Measurements from ENCODE around the gene COX14. TPM values are rescaled to one million over a fixed set of nuclear protein-coding genes. Genes with fewer than 3 reads are reported as not detected.

Gene COX14
- total and polyA plus RNA-seq, 2 experiments from 2014 or later, result 53.4 to 122 TPM

GRCh38 chr12:50099302-50100008, 12.6 kb upstream of the COX14 start:
- Histone ChIP-seq H3K9me2 (ENCODE audit: insufficient read depth) (no peaks in the 10 kb centered on the region), H3K27me3 (replicated peaks; ENCODE audit: insufficient read depth) (no peaks in the 10 kb centered on the region), H2AFZ (no peak overlapping the region), H3K79me2 (ENCODE audit: insufficient read depth) (no peaks in the 10 kb centered on the region), H3K4me3 (no peak overlapping the region), H3K27ac (peak overlapping the region; percentile 59), H3K9me3 (ENCODE audit: low read depth) (no peaks in the 10 kb centered on the region), H3F3A (ENCODE audit: insufficient read depth) (peaks cover 40% of the 10 kb centered on the region), H3K9ac (peak overlapping the region; percentile 35; the same call in 1 of the 2 replicates), H3K4me1 (ENCODE audit: insufficient read depth) (peaks cover 12% of the 10 kb centered on the region), H3K36me3 (ENCODE audit: low read depth) (peaks cover 23% of the 10 kb centered on the region), H3K4me2 (ENCODE audit: unreplicated experiment) (peak overlapping the region; percentile 44), H4K20me1 (ENCODE audit: insufficient read depth) (no peaks in the 10 kb centered on the region)
- no peak for TF ChIP-seq EZH2 (IDR thresholded peaks at IDR 0.05; ENCODE audit: insufficient read depth, poor library complexity, severe bottlenecking)
- no peak for TF ChIP-seq EZH2phosphoT487 (IDR thresholded peaks at IDR 0.05; ENCODE audit: insufficient read depth, low read depth)
- 39% methylated on average over 5 of the region's 5 CpGs for WGBS, 2 experiments (ENCODE audit: low coverage in 1 of 2, low lambda C conversion rate in 2 of 2, missing lambda C conversion rate in 2 of 2)
- peak; percentile 84 for DNase-seq
- in situ Hi-C loops (cut with MboI), result no loop called here

- H4K20me1 ChIP-seq (ENCODE audit: insufficient read depth), result no peaks in the 10 kb centered on the region
- peaks cover 12% of the 10 kb centered on the region for H3K4me1 ChIP-seq (ENCODE audit: insufficient read depth)
- H3K27ac ChIP-seq, result no peak overlapping the region
- H3K9me3 ChIP-seq (ENCODE audit: low read depth), result no peaks in the 10 kb centered on the region
- H3K9ac ChIP-seq, result no peak overlapping the region
- in situ Hi-C loops (cut with MboI), result no loop called here
- no peak overlapping the region for H3K4me3 ChIP-seq
- 80 to 90% methylated on average over 3 of the region's 3 CpGs for WGBS, 2 experiments (ENCODE audit: low coverage in 1 of 2, low lambda C conversion rate in 2 of 2, missing lambda C conversion rate in 2 of 2)
- H3K36me3 ChIP-seq (ENCODE audit: low read depth), result peaks cover 13% of the 10 kb centered on the region; the same call in 1 of the 2 replicates
- H2AFZ ChIP-seq, result no peak overlapping the region
- no peak for DNase-seq
- no peak for TF ChIP-seq EZH2 (IDR thresholded peaks at IDR 0.05; ENCODE audit: insufficient read depth, poor library complexity, severe bottlenecking)
- TF ChIP-seq EZH2phosphoT487 (IDR thresholded peaks at IDR 0.05; ENCODE audit: insufficient read depth, low read depth), result no peak
- H3K79me2 ChIP-seq (ENCODE audit: insufficient read depth), result no peaks in the 10 kb centered on the region
- H3K27me3 ChIP-seq (replicated peaks; ENCODE audit: insufficient read depth), result no peaks in the 10 kb centered on the region
- no peak overlapping the region for H3K4me2 ChIP-seq (ENCODE audit: unreplicated experiment)
- no peaks in the 10 kb centered on the region for H3K9me2 ChIP-seq (ENCODE audit: insufficient read depth)
- H3F3A ChIP-seq (ENCODE audit: insufficient read depth), result peaks cover 40% of the 10 kb centered on the region
Measured at GRCh38 chr12:50100561-50100960, 11.5 kb upstream of the COX14 start.

- Histone ChIP-seq H3K4me1 (ENCODE audit: insufficient read depth) (peaks cover 12% of the 10 kb centered on the region), H3K9me2 (ENCODE audit: insufficient read depth) (no peaks in the 10 kb centered on the region), H2AFZ (no peak overlapping the region), H3K79me2 (ENCODE audit: insufficient read depth) (no peaks in the 10 kb centered on the region), H3K4me3 (no peak overlapping the region), H3K9me3 (ENCODE audit: low read depth) (no peaks in the 10 kb centered on the region), H3K4me2 (ENCODE audit: unreplicated experiment) (no peak overlapping the region), H3K27ac (no peak overlapping the region), H3F3A (ENCODE audit: insufficient read depth) (peaks cover 30% of the 10 kb centered on the region), H3K9ac (no peak overlapping the region), H3K27me3 (replicated peaks; ENCODE audit: insufficient read depth) (no peaks in the 10 kb centered on the region), H3K36me3 (ENCODE audit: low read depth) (peaks cover 3% of the 10 kb centered on the region; the same call in 1 of the 2 replicates), H4K20me1 (ENCODE audit: insufficient read depth) (no peaks in the 10 kb centered on the region)
- peak; percentile 81 for DNase-seq
- in situ Hi-C loops (cut with MboI), result no loop called here
- TF ChIP-seq EZH2phosphoT487 (IDR thresholded peaks at IDR 0.05; ENCODE audit: insufficient read depth, low read depth) (no peak), EZH2 (IDR thresholded peaks at IDR 0.05; ENCODE audit: insufficient read depth, poor library complexity, severe bottlenecking) (no peak)
- WGBS, 2 experiments (ENCODE audit: low coverage in 1 of 2, low lambda C conversion rate in 2 of 2, missing lambda C conversion rate in 2 of 2), result 68 to 70% methylated on average over 3 of the region's 3 CpGs
Measured at GRCh38 chr12:50101663-50102062, 10.4 kb upstream of the COX14 start.

GRCh38 chr12:50102131-50102531, 9.9 kb upstream of the COX14 start:
- TF ChIP-seq EZH2 (IDR thresholded peaks at IDR 0.05; ENCODE audit: insufficient read depth, poor library complexity, severe bottlenecking), result no peak
- no peak for TF ChIP-seq EZH2phosphoT487 (IDR thresholded peaks at IDR 0.05; ENCODE audit: insufficient read depth, low read depth)
- whole genome bisulfite sequencing, 2 experiments (ENCODE audit: low coverage in 1 of 2, low lambda C conversion rate in 2 of 2, missing lambda C conversion rate in 2 of 2), result 74 to 83% methylated on average over 2 of the region's 2 CpGs
- Histone ChIP-seq H4K20me1 (ENCODE audit: insufficient read depth) (no peaks in the 10 kb centered on the region), H3K4me3 (no peak overlapping the region), H3K9me3 (ENCODE audit: low read depth) (no peaks in the 10 kb centered on the region), H3K36me3 (ENCODE audit: low read depth) (no peaks in the 10 kb centered on the region; the same call in 1 of the 2 replicates), H3F3A (ENCODE audit: insufficient read depth) (peaks cover 30% of the 10 kb centered on the region), H3K27ac (no peak overlapping the region), H3K79me2 (ENCODE audit: insufficient read depth) (no peaks in the 10 kb centered on the region), H3K4me2 (ENCODE audit: unreplicated experiment) (no peak overlapping the region), H3K4me1 (ENCODE audit: insufficient read depth) (peaks cover 12% of the 10 kb centered on the region), H3K9me2 (ENCODE audit: insufficient read depth) (no peaks in the 10 kb centered on the region), H3K27me3 (replicated peaks; ENCODE audit: insufficient read depth) (no peaks in the 10 kb centered on the region), H3K9ac (no peak overlapping the region), H2AFZ (no peak overlapping the region)
- in situ Hi-C loops (cut with MboI), result no loop called here
- DNase-seq, result no peak
